GM12872 (cell line): ENCODE data around the gene ABI3.

Experiments used
- TF ChIP-seq, protein P1 (sequence below): IDR thresholded peaks from 3 replicates; pipeline ENCODE4 v1.5.1; 2011; ENCODE audit warnings: low read depth, mild to moderate bottlenecking, low read length, moderate library complexity; ENCODE audit not compliant: insufficient read depth

The ABI3 gene

DNA sequence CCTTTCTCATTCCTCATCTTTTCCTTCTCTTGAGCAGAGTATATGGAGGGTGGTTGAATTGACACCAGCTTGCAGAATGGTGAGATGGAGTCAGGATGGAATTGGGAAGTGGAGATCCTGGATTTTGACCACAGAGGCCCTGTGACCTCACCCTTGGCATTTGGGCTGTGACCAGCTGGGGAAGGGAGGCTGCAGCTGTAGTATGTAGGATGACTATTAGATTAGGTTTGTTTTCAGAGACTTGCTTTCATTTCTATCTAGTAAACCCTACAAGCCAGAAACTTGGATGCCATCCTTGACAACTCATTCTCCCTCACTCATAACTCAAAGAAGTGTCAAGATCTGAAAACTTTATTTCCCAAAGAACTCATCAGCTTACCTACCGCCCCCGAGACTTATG lies 6.0 kb upstream of the ABI3 start:
- TF ChIP-seq, protein P1, sequence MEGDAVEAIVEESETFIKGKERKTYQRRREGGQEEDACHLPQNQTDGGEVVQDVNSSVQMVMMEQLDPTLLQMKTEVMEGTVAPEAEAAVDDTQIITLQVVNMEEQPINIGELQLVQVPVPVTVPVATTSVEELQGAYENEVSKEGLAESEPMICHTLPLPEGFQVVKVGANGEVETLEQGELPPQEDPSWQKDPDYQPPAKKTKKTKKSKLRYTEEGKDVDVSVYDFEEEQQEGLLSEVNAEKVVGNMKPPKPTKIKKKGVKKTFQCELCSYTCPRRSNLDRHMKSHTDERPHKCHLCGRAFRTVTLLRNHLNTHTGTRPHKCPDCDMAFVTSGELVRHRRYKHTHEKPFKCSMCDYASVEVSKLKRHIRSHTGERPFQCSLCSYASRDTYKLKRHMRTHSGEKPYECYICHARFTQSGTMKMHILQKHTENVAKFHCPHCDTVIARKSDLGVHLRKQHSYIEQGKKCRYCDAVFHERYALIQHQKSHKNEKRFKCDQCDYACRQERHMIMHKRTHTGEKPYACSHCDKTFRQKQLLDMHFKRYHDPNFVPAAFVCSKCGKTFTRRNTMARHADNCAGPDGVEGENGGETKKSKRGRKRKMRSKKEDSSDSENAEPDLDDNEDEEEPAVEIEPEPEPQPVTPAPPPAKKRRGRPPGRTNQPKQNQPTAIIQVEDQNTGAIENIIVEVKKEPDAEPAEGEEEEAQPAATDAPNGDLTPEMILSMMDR = no peak

DNA sequence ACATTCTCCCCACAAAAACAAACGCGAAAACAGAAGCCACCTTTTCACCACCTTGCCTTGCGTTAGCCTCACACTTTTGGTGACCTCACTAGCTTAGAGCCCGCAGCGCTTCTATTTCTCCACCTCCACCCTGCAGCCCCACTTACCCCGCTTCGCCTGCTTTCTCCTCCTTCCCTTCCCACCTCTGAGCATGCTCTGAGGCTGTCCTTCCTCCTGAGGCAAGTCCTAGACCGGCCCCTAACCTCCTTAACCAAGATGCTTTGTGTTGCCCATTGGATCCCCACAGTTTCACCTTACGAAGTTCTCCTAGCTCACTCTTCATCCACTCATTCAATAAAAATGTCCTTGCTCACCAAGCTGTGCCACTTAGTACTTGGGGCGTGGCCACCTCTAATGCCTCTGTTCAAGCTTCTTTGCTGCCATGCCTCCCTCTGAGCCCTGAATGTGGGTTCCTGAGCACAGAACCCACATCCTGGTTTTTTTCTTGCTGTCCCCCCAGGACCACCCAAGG lies 1.4 kb upstream of the ABI3 start:
- TF ChIP-seq, protein P1 = no peak

DNA sequence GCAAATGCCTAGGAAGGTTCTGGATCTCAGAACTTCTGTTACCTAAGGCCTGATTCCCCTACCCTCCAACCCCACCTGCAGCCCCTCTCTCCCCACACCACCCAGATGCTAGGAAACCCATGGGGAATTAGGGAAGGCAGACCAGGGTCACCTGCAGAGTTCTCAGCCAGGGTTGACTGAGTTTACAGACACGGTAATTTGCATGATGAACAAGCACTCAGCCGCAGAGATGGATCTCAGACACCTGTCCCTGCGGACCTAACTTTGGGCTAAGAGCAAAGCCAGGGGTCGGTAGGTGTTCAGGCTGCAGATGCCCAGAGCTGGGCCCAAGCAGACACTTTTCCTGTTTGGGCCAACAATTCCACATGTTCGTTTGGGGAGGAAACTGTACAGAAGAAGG lies 2.9 kb downstream of the ABI3 start:
- TF ChIP-seq, protein P1 = no peak

DNA sequence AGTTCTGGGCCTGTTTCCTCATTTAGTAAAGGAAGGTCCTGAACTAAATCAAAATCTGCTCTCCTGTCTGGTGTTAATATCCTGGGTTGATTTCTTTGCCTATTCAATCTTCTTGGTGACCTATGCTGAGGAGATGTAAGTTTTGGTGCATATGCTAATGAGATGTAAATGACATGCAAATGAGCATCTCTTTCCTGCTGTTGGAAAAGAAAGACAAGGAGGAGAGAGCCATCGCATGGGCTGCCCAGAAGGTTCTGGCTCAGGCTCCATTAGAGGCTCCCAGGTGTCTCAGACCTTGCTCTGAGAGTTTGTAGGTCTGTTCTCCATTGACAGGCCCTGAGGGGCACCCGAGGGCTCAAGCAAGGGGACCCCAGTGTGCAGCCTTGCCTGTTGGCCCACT lies 3.3 kb downstream of the ABI3 start:
- TF ChIP-seq, protein P1 = no peak

DNA sequence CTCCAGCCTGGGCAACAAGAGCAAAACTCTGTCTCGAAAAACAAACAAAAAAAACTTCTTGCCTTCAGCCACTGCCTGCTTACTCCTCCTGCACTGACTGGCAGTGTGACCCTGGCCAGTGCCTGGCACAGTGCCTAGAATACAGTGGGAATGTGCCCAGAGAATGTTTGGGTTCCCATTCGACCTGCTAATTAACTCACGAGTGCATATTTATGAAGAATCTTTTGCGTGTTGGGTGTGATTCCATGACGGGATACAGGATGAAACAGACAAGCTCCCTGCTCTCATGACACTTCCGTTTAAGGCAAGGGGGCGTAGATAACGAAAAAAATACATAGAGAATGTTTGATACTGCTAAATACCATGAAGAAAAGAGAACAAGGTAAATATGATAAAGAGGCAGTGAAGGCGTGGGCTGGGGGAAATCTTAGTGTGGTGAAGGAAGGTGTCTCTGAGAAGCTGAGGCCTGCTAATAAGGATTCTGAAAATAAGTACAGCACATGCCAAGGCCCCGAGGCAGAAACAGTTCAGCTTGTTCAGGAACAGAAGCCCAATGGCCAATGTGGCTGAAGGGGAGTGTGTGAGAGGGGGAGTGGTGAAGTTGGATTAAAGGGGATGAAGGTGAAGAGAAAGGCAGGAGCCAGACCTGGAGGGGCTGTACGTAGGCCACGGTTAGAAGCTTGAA lies 4.3 kb downstream of the ABI3 start:
- TF ChIP-seq, protein P1 = no peak

DNA sequence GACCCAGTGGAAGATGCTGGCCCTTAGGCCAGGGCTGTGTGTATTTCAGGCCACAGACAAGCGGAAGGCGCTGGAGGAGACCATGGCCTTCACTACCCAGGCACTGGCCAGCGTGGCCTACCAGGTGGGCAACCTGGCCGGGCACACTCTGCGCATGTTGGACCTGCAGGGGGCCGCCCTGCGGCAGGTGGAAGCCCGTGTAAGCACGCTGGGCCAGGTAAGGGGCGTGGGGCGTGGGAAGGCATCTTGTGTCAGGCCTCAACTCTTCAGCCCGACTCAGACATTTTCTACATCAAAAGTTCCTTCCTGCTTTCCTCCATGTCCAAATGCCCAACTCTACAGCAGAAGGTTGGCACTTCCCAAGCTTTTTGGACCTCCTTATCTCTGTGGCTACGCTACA lies 6.0 kb downstream of the ABI3 start:
- TF ChIP-seq, protein P1 = no peak

DNA sequence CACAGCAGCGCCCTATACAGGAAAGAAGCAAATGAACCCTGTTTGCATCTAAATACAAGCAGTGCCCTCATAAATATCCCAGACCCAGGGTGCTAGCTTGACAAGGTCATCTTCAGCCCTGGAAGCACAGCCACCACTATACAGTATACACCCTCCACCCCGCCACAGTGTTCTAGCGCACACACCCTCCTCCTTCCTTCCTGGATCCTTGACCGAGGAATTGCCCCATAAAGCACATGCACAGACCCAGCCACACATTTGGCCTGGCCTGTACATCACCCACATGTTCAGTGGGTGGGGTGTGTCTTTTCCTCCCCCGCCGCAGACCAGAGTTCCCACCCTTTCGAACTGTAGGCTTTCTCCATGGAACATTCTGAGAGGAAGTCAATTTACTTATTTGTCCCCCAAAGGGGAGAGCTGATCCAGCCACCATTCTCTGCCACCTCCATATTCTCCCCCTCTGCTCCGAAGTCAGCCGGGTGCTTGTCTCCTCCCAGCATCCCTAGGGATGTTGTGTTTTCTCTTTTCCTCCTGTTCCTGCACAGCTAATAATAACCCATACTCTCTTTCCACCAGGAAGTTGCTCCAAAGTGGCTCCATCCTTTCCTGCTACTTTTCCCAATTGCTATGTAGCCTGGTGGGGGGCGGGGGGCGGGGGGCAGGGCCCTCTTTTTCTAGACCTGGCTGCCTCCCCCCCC lies 6.6 kb downstream of the ABI3 start:
- TF ChIP-seq, protein P1 = no peak
